ENCODE data around the gene HSF5. TPM values are rescaled to one million over a fixed set of nuclear protein-coding genes. Genes with fewer than 3 reads are reported as not detected.

Gene HSF5
- polyA plus RNA-seq, 1 donor = 0.07 TPM

- WGBS (ENCODE audit: insufficient coverage, low lambda C conversion rate) = no CpG with 5 or more reads among the region's 1 CpG
- Histone ChIP-seq H3K9me3 (ENCODE audit: control insufficient read depth, low read depth, low read length) (no peaks in the 10 kb centered on the region), H3K36me3 (ENCODE audit: control insufficient read depth, insufficient read depth, low read length) (no peaks in the 10 kb centered on the region), H3K27ac (ENCODE audit: low read length) (peak overlapping the region; percentile 37), H3K4me3 (ENCODE audit: low read length) (no peak overlapping the region), H3K4me1 (ENCODE audit: control insufficient read depth, insufficient read depth, low read length) (peaks cover 62% of the 10 kb centered on the region), H3K27me3 (ENCODE audit: control insufficient read depth, insufficient read depth, low read length) (no peaks in the 10 kb centered on the region)
- peak in 1 of 2 donors; percentile 83 for DNase-seq
Measured at GRCh38 chr17:58387834-58388233, 100.4 kb downstream of the HSF5 start.

DNA sequence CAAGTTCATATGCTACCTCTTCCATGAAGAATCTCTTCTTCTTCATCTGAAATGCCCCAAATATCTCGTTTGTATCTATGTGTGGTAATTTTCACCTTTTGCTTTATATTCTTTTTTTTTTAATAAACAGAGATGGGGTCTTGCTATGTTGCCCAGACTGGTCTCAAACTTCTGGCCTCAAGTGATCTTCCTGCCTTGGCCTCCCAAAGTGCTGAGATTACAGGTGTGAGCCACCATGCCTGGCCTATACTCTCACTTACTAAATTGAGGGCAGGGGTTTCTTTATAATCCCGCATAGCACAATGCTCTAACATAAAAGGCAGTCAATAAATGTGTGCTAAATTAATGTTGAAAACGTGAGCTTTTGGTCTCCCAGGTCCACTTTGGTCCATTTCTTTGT, 101.5 kb downstream of the HSF5 start:
- WGBS (ENCODE audit: insufficient coverage, low lambda C conversion rate) = 90% methylated on average over 2 of the region's 3 CpGs
- Histone ChIP-seq H3K27ac (ENCODE audit: low read length) (no peak overlapping the region), H3K9me3 (ENCODE audit: control insufficient read depth, low read depth, low read length) (no peaks in the 10 kb centered on the region), H3K4me1 (ENCODE audit: control insufficient read depth, insufficient read depth, low read length) (peaks cover 65% of the 10 kb centered on the region), H3K27me3 (ENCODE audit: control insufficient read depth, insufficient read depth, low read length) (no peaks in the 10 kb centered on the region), H3K4me3 (ENCODE audit: low read length) (no peak overlapping the region), H3K36me3 (ENCODE audit: control insufficient read depth, insufficient read depth, low read length) (no peaks in the 10 kb centered on the region)
- DNase-seq = no peak

- Histone ChIP-seq H3K4me3 (ENCODE audit: low read length) (no peak overlapping the region), H3K36me3 (ENCODE audit: control insufficient read depth, insufficient read depth, low read length) (no peaks in the 10 kb centered on the region), H3K4me1 (ENCODE audit: control insufficient read depth, insufficient read depth, low read length) (peaks cover 67% of the 10 kb centered on the region), H3K27ac (ENCODE audit: low read length) (no peak overlapping the region), H3K9me3 (ENCODE audit: control insufficient read depth, low read depth, low read length) (no peaks in the 10 kb centered on the region), H3K27me3 (ENCODE audit: control insufficient read depth, insufficient read depth, low read length) (no peaks in the 10 kb centered on the region)
- no peak for DNase-seq
- WGBS (ENCODE audit: insufficient coverage, low lambda C conversion rate) = 80% methylated on average over 1 of the region's 4 CpGs
Measured at GRCh38 chr17:58385359-58385899, 102.8 kb downstream of the HSF5 start.

DNA sequence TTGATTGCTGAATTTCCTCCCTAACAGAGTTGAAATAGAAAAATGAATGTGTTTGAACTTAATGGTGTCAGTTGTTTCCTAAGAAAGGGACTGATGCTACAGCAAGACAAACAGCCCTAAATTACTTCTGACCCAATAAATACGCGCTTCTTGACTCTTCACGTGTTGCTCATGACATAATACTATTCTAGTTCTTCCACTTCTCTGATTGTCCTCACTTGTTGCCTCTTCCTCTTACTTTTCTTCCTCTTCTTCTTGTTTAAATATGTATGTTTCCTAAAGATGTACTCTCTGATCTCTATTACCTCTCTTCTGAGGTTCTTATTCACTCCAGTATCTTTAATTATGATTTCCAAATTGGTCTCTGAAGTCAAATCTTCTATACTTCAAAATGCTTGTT, 103.3 kb downstream of the HSF5 start:
- Histone ChIP-seq H3K4me3 (ENCODE audit: low read length) (no peak overlapping the region), H3K36me3 (ENCODE audit: control insufficient read depth, insufficient read depth, low read length) (no peaks in the 10 kb centered on the region), H3K4me1 (ENCODE audit: control insufficient read depth, insufficient read depth, low read length) (peaks cover 67% of the 10 kb centered on the region), H3K27me3 (ENCODE audit: control insufficient read depth, insufficient read depth, low read length) (no peaks in the 10 kb centered on the region), H3K9me3 (ENCODE audit: control insufficient read depth, low read depth, low read length) (no peaks in the 10 kb centered on the region), H3K27ac (ENCODE audit: low read length) (no peak overlapping the region)
- no peak for DNase-seq
- 67% methylated on average over 1 of the region's 3 CpGs for WGBS (ENCODE audit: insufficient coverage, low lambda C conversion rate)

DNA sequence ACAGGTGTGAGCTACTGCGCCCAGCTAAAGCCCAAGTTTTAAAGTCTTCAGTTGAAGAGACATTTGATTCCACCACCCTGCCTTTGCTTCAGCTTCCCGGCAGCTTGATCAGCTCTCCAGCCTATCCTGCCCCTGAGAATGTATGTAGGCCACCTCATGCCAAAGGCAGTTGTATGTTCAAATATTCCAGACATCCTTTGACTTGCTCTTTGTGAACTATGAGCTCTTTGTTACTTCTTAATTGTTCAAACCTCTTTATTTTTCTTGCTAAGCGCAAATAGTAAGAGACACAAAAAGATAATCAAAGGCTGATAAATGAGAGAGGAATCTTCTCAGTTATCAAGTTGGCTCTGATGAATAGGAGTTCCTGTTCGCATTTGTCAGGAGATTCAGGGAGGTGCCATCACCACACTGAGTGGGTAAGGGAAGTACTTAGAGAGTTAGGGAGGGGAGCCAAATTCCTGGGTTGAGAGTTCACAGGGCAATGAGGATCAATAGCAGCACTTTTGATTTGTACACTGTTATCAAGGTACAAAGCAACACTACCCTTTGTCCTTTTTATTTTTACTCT, 104.2 kb downstream of the HSF5 start:
- DNase-seq = no peak
- no CpG with 5 or more reads among the region's 4 CpGs for WGBS (ENCODE audit: insufficient coverage, low lambda C conversion rate)
- H3K4me1 ChIP-seq (ENCODE audit: control insufficient read depth, insufficient read depth, low read length) = peaks cover 72% of the 10 kb centered on the region

GRCh38 chr17:58382872-58383242, 105.4 kb downstream of the HSF5 start:
- peak overlapping the region; percentile 91 for H3K27ac ChIP-seq (ENCODE audit: low read length)
- peaks cover 72% of the 10 kb centered on the region for H3K4me1 ChIP-seq (ENCODE audit: control insufficient read depth, insufficient read depth, low read length)
- DNase-seq = peak in 1 of 2 donors; percentile 47
- no peaks in the 10 kb centered on the region for H3K36me3 ChIP-seq (ENCODE audit: control insufficient read depth, insufficient read depth, low read length)
- H3K27me3 ChIP-seq (ENCODE audit: control insufficient read depth, insufficient read depth, low read length) = no peaks in the 10 kb centered on the region
- H3K4me3 ChIP-seq (ENCODE audit: low read length) = no peak overlapping the region
- no CpG with 5 or more reads among the region's 1 CpG for WGBS (ENCODE audit: insufficient coverage, low lambda C conversion rate)
- no peaks in the 10 kb centered on the region for H3K9me3 ChIP-seq (ENCODE audit: control insufficient read depth, low read depth, low read length)

More for the DNA sequence above, 104.2 kb downstream of the HSF5 start:
- Histone ChIP-seq H3K4me3 (ENCODE audit: low read length) (no peak overlapping the region), H3K27me3 (ENCODE audit: control insufficient read depth, insufficient read depth, low read length) (no peaks in the 10 kb centered on the region), H3K36me3 (ENCODE audit: control insufficient read depth, insufficient read depth, low read length) (no peaks in the 10 kb centered on the region), H3K9me3 (ENCODE audit: control insufficient read depth, low read depth, low read length) (no peaks in the 10 kb centered on the region), H3K27ac (ENCODE audit: low read length) (peak overlapping the region; percentile 12)

GRCh38 chr17:58382108-58382871, 105.9 kb downstream of the HSF5 start:
- no peak overlapping the region for H3K4me3 ChIP-seq (ENCODE audit: low read length)
- H3K9me3 ChIP-seq (ENCODE audit: control insufficient read depth, low read depth, low read length) = no peaks in the 10 kb centered on the region
- WGBS (ENCODE audit: insufficient coverage, low lambda C conversion rate) = no CpG with 5 or more reads among the region's 4 CpGs
- H3K27me3 ChIP-seq (ENCODE audit: control insufficient read depth, insufficient read depth, low read length) = no peaks in the 10 kb centered on the region
- no peaks in the 10 kb centered on the region for H3K36me3 ChIP-seq (ENCODE audit: control insufficient read depth, insufficient read depth, low read length)
- peak overlapping the region; percentile 91 for H3K27ac ChIP-seq (ENCODE audit: low read length)
- peaks cover 74% of the 10 kb centered on the region for H3K4me1 ChIP-seq (ENCODE audit: control insufficient read depth, insufficient read depth, low read length)
- peak in 1 of 2 donors; percentile 70 for DNase-seq

DNA sequence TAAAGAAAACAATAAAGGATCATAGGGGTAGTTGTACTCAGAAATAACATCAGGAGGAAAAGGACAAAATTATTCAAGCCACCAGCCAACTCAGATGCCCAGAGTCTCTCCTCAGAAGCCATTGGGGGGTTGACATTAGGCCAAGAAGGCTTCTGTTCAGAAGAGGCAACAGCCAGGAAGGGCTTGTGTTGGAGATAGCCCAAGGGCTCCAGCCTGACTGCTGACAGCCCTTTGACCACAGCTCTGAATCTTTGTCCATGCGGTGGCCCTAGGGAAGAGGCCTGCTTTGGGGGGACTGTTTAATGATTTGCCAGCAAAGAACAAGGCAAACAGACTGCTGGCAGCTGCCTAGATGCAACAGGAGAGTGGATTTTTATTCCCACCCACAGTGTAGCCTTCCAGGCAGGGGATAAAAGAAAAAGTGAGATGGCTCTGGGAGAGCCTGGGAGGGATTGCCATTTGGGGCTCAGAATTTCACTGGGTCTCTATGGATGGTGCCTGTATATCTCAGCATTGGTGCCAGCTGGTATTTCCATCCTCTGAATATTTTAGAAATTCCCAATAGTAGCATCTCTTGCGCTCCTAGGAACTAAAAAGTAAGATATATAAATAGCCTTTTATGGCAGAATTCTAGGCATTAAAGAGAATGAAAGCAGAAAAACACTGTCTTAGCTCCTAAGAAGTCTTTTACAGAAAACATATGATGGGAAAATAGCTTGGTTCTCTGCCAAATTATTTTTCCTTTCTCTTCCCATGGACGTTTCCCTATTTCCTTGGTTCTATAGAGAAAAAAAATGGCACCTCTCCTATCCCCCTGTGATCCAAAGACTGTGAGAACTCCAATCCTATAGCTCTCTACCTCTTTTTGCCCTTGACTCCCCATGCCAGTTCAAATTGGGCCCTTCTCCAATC, 106.8 kb downstream of the HSF5 start:
- Histone ChIP-seq H3K9me3 (ENCODE audit: control insufficient read depth, low read depth, low read length) (no peaks in the 10 kb centered on the region), H3K27me3 (ENCODE audit: control insufficient read depth, insufficient read depth, low read length) (no peaks in the 10 kb centered on the region), H3K4me1 (ENCODE audit: control insufficient read depth, insufficient read depth, low read length) (peaks cover 83% of the 10 kb centered on the region), H3K4me3 (ENCODE audit: low read length) (no peak overlapping the region), H3K36me3 (ENCODE audit: control insufficient read depth, insufficient read depth, low read length) (no peaks in the 10 kb centered on the region), H3K27ac (ENCODE audit: low read length) (peak overlapping the region; percentile 91)
- peak; percentile 72 to 88 for DNase-seq
- 0% methylated on average over 2 of the region's 3 CpGs for WGBS (ENCODE audit: insufficient coverage, low lambda C conversion rate)

DNA sequence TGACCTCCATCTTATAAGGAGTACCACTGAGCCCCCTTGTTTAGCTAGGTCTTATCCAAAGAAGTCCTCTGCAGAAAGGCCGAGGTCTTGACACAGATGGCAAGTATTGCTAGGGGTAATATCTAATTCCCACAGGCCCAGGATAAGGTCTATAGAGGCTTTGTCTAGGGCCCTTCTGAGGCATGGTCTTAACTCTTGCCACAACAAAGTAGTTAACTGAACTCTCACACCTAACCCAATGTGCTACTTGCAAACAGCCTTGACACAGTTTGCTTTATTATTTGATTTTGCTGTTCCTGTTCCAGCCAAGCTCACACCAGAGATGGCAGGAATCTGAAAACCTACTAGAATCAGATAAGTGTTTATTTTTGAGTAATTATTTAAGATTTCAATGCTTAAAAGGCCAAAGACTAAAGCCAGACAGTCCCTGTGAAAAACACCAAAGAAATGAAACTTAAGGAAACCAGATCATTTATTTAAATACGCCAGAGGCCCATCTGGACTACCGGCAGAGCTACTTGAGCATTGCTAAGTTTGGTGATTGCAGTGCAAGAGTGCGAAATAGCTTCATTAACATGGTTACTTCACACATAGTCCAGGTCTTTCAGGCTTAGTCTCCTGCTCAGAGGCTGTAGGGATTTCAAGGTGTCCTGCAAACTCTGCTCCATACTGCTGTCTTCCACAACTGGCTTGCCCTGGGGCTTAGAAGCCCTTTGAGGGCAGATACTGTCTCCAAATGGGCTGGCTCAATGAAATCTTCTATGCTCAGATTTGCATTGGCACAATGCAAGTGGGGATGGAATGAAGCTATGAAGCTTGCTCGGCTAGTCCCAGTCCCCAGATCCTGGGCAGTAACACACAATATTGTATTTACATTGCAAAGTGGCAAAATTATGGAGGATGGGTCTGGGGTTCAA, 107.7 kb downstream of the HSF5 start:
- H3K4me3 ChIP-seq (ENCODE audit: low read length) = no peak overlapping the region
- no peaks in the 10 kb centered on the region for H3K9me3 ChIP-seq (ENCODE audit: control insufficient read depth, low read depth, low read length)
- no peak for DNase-seq
- H3K36me3 ChIP-seq (ENCODE audit: control insufficient read depth, insufficient read depth, low read length) = no peaks in the 10 kb centered on the region
- peak overlapping the region; percentile 91 for H3K27ac ChIP-seq (ENCODE audit: low read length)
- WGBS (ENCODE audit: insufficient coverage, low lambda C conversion rate) = no CpG with 5 or more reads among the region's 5 CpGs
- peaks cover 91% of the 10 kb centered on the region for H3K4me1 ChIP-seq (ENCODE audit: control insufficient read depth, insufficient read depth, low read length)
- no peaks in the 10 kb centered on the region for H3K27me3 ChIP-seq (ENCODE audit: control insufficient read depth, insufficient read depth, low read length)
